Activated naive CD8-positive, alpha-beta T cell treated with anti-CD3 and anti-CD28 coated beads, Interleukin-2, amount 50 U/mL, for 24 hours (primary cell): Measurements from ENCODE around the gene GAL3ST2.

Source experiments
- ATAC-seq: fragments of 150-1000 bp; cut with Tn5 transposase; one replicate; pipeline ENCODE4 v1.10.0; 2021
- DNase-seq: peaks from one replicate; pipeline ENCODE4 v3.0.0; 2021
- H3K27ac Mint-ChIP-seq: one replicate; pipeline ENCODE4 v1.8.0; 2021; ENCODE audit warnings: mild to moderate bottlenecking, mixed read lengths
- H3K27me3 Mint-ChIP-seq: one replicate; pipeline ENCODE4 v1.8.0; 2021; ENCODE audit warnings: mixed read lengths
- H3K36me3 Mint-ChIP-seq: one replicate; pipeline ENCODE4 v1.8.0; 2021; ENCODE audit warnings: low read depth, mixed read lengths
- H3K4me1 Mint-ChIP-seq: one replicate; pipeline ENCODE4 v1.8.0; 2021; ENCODE audit warnings: mixed read lengths
- H3K4me3 Mint-ChIP-seq: one replicate; pipeline ENCODE4 v1.8.0; 2021; ENCODE audit warnings: mild to moderate bottlenecking, moderate library complexity, mixed read lengths
- H3K9me3 Mint-ChIP-seq: one replicate; pipeline ENCODE4 v1.8.0; 2021; ENCODE audit warnings: mixed read lengths

GAL3ST2 gene

DNA sequence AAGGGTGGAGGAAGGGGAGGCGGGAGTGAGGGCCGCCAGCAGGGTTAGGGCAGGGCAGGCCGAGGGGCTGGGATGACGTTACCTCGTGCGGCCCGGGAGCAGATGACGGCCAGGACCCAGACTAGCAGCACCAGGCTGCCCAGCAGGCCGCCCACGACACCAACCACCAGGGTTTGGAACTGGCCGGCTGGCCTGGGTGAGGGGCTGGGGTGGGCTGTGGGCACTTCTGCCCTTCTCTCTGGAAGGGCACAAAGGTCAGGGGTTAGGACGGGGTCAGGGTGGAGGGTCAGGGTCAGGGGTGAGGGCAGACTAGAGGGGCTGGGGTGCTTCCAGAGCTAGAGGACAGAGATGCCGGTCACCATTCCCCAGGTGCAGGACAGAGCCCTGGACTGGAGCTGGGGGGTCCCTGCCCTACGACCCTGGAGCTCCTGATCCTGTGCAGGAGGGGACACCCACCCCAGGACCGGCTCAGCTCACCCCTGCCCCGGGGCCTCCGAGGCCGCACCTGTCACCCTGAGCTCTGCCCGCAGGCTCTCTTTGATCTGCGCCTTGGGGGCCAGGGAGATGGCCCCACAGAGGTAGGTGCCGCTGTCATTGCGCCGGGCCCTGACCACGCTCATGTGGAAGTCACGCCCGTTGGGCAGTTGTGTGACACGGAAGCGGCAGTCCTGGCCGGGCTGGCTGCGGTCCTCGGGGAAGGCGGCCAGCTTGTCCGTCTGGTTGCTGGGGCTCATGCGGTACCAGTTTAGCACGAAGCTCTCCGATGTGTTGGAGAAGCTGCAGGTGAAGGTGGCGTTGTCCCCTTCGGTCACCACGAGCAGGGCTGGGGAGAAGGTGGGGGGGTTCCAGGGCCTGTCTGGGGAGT, 75.7 kb downstream of the GAL3ST2 start:
- ATAC-seq (no peak), DNase-seq (no peak)
- Mint-ChIP-seq H3K27me3 (no peaks in the 10 kb centered on the region), H3K27ac (no peak overlapping the region), H3K36me3 (peaks cover 17% of the 10 kb centered on the region), H3K4me1 (peaks cover 12% of the 10 kb centered on the region), H3K4me3 (no peak overlapping the region), H3K9me3 (no peaks in the 10 kb centered on the region)

DNA sequence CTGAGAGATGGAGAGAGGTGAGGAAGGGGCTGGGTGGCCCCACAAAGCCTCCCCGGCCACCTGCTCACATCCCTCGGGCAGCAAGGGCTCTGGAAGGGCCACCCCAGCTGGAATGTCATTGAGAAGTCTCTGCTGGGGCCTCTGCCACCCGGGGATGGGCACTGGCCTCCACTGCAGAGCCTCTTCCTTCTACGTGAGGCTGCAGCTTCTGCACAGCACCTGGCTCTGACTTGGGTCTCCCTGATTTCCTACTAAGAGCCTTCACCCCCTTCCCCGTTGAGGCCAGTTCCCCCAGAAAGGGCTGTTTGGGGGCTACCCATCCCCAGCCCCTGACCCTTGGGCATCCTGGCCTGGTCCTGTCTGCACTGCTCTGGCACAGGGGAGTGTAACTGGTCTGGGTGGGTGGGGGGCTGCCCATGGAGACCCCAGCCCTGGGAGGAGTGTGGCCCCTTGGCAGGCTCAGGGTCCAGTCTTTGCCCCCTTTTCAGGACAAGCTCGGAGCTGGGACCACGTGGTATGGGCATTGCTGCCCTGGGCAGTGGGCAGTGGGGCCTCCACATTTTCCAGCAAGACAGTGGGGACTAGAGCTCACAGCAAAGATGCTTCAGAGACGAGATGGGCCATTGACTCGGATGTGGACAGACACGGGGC, 76.5 kb downstream of the GAL3ST2 start:
- H3K4me3 Mint-ChIP-seq = no peak overlapping the region
- H3K4me1 Mint-ChIP-seq = peaks cover 12% of the 10 kb centered on the region
- H3K36me3 Mint-ChIP-seq = peaks cover 17% of the 10 kb centered on the region
- no peaks in the 10 kb centered on the region for H3K27me3 Mint-ChIP-seq
- ATAC-seq (no peak), DNase-seq (no peak)
- no peaks in the 10 kb centered on the region for H3K9me3 Mint-ChIP-seq
- H3K27ac Mint-ChIP-seq = no peak overlapping the region
